Glutamatergic neuron (in vitro differentiated cells): ENCODE results near the gene RIC8B. TPM values are rescaled to one million over a fixed set of nuclear protein-coding genes. Genes with fewer than 3 reads are reported as not detected.

ENCODE experiments used
- DNase-seq: peaks from one replicate; pipeline ENCODE4 v3.0.0; 2022
- H3K27ac Mint-ChIP-seq: one replicate; pipeline ENCODE4 v1.8.0; 2020; ENCODE audit warnings: mild to moderate bottlenecking, mixed read lengths, inconsistent platforms; ENCODE audit not compliant: unreplicated experiment
- H3K27me3 Mint-ChIP-seq: one replicate; pipeline ENCODE4 v1.8.0; 2020; ENCODE audit warnings: mild to moderate bottlenecking, moderate library complexity, mixed read lengths, inconsistent platforms; ENCODE audit not compliant: unreplicated experiment
- H3K36me3 Mint-ChIP-seq: one replicate; pipeline ENCODE4 v1.8.0; 2020; ENCODE audit warnings: mild to moderate bottlenecking, mixed read lengths, inconsistent platforms; ENCODE audit not compliant: unreplicated experiment
- H3K4me1 Mint-ChIP-seq: one replicate; pipeline ENCODE4 v1.8.0; 2020; ENCODE audit warnings: mild to moderate bottlenecking, low read depth, mixed read lengths, inconsistent platforms; ENCODE audit not compliant: unreplicated experiment
- H3K4me3 Mint-ChIP-seq: one replicate; pipeline ENCODE4 v1.8.0; 2020; ENCODE audit warnings: mild to moderate bottlenecking, mixed read lengths, inconsistent platforms; ENCODE audit not compliant: unreplicated experiment
- H3K9me3 Mint-ChIP-seq: one replicate; pipeline ENCODE4 v1.8.0; 2020; ENCODE audit warnings: mild to moderate bottlenecking, moderate library complexity, mixed read lengths, inconsistent platforms; ENCODE audit not compliant: unreplicated experiment
- total RNA-seq: library from RNA; stranded (reverse); fragmentation: NEBNext Ultra II Directional; extraction: Animal tissue kit (Norgen Biotek cat#: 25700); gene quantifications from one replicate; pipeline ENCODE4 v1.2.1, GENCODE V29; 2021; ENCODE audit not compliant: unreplicated experiment
- TF ChIP-seq, protein P1 (sequence below): fragments of 200-600 bp; sonication (generic); IDR thresholded peaks from one replicate; pipeline ENCODE4 v1.5.0; 2021; ENCODE audit not compliant: partially characterized antibody, unreplicated experiment

RIC8B gene
- total RNA-seq, 1 donor from 2014 or later, result 21.3 TPM

DNA sequence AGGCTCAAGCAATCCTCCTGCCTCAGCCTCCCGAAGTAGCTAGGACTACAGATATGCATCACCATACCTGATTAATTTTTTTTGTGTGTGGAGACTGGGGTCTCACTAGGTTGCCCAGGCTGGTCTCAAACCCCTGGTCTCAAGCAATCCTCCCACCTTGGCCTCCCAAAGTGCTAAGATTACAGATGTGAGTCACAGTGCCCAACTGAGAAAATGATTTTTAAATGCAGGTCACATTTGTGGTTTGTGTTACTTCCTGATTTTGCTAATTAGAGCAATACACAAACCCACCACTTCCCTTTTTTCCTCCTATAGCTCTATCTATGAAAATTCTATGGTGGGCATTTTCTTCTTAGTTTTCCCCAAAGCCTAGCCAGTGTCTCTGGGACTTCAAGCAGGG lies 135.7 kb downstream of the RIC8B start:
- H3K27me3 Mint-ChIP-seq, result peaks cover 3% of the 10 kb centered on the region
- no peak overlapping the region for H3K4me3 Mint-ChIP-seq
- no peak for DNase-seq
- no peaks in the 10 kb centered on the region for H3K36me3 Mint-ChIP-seq
- H3K27ac Mint-ChIP-seq, result no peak overlapping the region
- H3K9me3 Mint-ChIP-seq, result no peaks in the 10 kb centered on the region
- no peaks in the 10 kb centered on the region for H3K4me1 Mint-ChIP-seq
- TF ChIP-seq, protein P1, sequence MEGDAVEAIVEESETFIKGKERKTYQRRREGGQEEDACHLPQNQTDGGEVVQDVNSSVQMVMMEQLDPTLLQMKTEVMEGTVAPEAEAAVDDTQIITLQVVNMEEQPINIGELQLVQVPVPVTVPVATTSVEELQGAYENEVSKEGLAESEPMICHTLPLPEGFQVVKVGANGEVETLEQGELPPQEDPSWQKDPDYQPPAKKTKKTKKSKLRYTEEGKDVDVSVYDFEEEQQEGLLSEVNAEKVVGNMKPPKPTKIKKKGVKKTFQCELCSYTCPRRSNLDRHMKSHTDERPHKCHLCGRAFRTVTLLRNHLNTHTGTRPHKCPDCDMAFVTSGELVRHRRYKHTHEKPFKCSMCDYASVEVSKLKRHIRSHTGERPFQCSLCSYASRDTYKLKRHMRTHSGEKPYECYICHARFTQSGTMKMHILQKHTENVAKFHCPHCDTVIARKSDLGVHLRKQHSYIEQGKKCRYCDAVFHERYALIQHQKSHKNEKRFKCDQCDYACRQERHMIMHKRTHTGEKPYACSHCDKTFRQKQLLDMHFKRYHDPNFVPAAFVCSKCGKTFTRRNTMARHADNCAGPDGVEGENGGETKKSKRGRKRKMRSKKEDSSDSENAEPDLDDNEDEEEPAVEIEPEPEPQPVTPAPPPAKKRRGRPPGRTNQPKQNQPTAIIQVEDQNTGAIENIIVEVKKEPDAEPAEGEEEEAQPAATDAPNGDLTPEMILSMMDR, result no peak

DNA sequence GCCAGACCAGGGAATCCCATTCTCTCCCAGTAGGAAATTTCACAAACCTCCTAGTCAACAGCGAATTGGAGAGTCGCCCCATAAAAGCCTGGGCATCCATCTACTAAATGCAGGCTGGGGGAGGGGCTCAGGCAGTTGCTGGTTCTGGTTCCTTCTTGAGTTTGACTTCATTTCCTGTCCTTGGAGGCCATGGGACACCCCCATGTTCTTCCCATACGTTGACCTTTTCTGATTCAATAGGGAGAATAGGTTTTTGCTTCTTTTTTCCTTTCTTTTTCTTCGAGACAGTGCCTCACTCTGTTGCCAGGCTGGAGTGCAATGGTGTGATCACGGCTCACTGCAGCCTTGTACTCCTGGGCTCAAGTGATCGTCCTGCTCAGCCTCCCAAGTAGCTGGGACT lies 137.1 kb downstream of the RIC8B start:
- Mint-ChIP-seq H3K9me3 (no peaks in the 10 kb centered on the region), H3K4me3 (no peak overlapping the region), H3K27me3 (peaks cover 3% of the 10 kb centered on the region), H3K27ac (no peak overlapping the region), H3K36me3 (no peaks in the 10 kb centered on the region), H3K4me1 (no peaks in the 10 kb centered on the region)
- TF ChIP-seq, protein P1, result no peak
- DNase-seq, result no peak

DNA sequence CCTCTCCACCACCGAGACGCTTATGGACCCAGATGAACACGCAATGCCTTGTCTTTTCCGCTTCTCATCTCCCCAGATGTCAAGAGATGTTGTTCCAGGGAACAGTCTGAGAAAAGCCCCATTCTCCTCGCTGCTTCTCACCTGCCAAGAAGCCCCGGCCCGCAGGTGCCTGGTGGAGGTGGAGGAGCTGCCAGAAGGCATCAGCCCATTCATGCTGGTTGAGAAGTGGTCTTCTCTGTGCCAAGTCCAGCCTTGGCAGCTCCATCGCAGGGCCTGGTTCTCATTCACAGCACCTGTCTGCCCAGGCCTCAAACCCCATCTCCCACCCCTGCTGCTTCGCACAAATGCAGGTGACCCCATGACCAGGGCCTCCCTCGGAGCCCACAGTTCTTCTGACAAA lies 139.0 kb downstream of the RIC8B start:
- H3K4me3 Mint-ChIP-seq, result no peak overlapping the region

DNA sequence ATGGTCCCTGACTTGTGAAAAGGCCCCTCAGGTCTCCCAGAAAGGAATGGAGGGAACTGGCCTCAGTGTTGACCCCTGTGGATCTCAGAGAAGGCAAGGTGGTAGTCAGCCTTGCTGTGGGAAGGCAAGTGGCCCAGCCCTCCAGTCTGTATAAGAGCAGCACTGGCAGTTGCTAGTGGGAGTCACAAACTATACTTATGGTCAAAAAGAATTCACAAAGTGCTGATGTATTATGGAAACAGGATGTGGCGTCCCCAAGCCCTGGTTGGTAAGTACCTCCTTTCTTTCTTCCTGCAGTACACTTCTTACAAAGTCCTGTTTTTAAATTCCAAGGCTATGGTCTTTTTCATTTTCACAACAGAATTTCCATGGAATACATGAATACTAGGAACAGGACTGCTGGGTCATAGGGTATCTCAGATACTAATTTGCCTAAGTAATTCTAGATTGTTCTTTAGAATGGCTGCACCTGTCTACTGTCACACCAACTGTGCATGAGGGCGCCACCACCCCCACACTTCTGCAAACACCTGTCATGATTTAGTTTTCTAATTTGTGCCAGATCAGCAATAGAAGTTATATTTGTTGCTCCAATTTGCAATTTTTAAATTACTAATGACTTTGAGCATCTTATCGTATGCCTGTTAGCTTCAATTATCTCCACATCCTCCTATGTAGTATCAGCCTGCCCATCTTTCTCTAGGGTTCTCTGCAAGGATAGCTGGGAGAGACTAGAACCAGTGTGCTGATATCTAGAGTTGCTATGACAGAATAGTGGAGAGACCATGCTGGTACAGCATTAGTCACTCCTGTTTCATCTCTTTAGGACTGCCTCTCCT lies 140.5 kb downstream of the RIC8B start:
- Mint-ChIP-seq H3K27ac (no peak overlapping the region), H3K9me3 (no peaks in the 10 kb centered on the region), H3K27me3 (no peaks in the 10 kb centered on the region), H3K4me1 (no peaks in the 10 kb centered on the region), H3K36me3 (no peaks in the 10 kb centered on the region), H3K4me3 (no peak overlapping the region)
- TF ChIP-seq, protein P1, result no peak
- DNase-seq, result no peak

More for the DNA sequence above, 139.0 kb downstream of the RIC8B start:
- Mint-ChIP-seq H3K27ac (no peak overlapping the region), H3K4me1 (no peaks in the 10 kb centered on the region), H3K9me3 (no peaks in the 10 kb centered on the region), H3K27me3 (peaks cover 3% of the 10 kb centered on the region), H3K36me3 (no peaks in the 10 kb centered on the region)
- TF ChIP-seq, protein P1, result no peak
- DNase-seq, result no peak

DNA sequence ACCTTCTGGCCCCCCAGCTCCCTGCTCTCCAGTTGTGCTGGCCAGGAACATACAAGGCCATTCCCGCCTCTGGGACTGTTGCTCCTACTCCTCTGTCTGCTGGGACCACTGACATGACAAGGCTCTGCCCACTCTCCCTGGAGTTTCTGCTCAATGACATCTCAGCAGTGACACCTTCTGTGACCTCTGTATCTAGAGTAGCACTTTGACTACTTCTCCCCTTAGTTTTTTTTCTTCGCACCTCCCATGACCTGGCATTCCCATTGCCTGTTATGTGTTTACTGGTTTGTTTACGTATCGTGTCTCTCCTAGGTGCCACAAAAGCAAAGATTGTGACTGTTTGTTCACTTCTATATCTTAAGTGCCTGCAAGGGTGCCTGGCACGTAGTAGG lies 141.1 kb downstream of the RIC8B start:
- Mint-ChIP-seq H3K27ac (no peak overlapping the region), H3K36me3 (no peaks in the 10 kb centered on the region), H3K4me3 (no peak overlapping the region), H3K4me1 (no peaks in the 10 kb centered on the region), H3K9me3 (no peaks in the 10 kb centered on the region), H3K27me3 (no peaks in the 10 kb centered on the region)
- no peak for DNase-seq
- TF ChIP-seq, protein P1, result no peak
